Measurements from ENCODE around the gene ABHD13.

ABHD13 gene

DNA sequence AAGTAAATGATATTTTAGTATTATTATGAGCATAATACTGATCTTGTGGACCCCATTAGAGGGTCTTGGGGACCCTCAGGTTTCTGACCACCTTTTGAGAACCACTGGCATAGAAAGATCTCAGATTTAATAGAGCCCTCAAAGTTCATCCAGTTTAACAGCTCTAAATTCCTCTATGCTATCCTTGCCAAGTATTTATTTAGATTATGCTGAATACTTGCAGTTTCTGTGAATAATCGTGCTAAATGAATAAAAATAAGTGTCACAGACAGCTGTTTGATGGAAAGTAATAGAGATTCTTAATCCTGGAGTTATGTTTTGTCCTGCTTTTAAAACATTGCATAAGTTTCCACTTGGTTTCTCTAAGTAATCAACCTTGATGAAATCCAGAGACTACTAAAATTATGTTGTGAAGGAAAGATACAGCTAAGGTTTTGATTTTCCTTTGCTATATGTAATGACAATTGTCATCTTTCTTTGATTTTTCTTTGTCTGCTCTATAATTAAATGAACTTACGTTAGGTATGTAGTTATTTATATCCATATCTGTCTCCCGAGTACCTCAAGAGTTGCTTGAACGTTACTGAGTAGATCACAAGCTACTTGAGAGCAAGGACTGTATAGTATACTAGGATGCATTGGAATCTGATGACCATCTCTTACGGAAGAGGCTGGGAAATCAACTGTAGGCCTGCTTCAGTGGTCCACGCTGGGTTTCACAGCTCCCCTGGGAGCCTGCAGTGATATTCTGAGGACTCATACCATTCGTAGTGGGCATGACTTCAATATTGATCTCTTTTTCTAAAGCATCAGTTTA, 5.7 kb downstream of the ABHD13 start:
- DNase-seq (ENCODE audit: low spot score), result no peak
- TF ChIP-seq CTCF (IDR thresholded peaks at IDR 0.05), result no peak
- Histone ChIP-seq H3K27ac (no peak overlapping the region), H3K4me3 (no peak overlapping the region)

DNA sequence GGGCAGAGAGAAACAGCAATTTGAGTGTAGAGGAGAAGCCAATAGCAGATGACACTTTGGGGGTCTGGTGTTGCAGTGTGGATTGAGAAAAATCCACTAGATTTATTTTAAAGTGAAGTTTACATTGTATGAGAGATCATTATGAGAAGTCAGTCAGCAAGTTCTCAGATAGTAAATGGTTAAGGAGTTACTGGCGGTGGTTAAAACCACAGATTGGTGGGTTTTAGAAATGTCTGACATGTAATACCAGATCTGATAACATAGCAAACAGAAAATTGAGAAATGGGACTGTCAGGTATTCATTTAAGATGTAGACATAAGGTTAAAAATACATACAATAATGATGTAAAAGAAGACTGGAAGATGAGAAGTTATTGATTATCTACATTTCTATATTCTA, 7.2 kb downstream of the ABHD13 start:
- no peak for DNase-seq (ENCODE audit: low spot score)
- no peak for TF ChIP-seq CTCF (IDR thresholded peaks at IDR 0.05)

GRCh38 chr13:108226184-108226583, 8.0 kb downstream of the ABHD13 start:
- no peak for DNase-seq (ENCODE audit: low spot score)
- no peak for TF ChIP-seq CTCF (IDR thresholded peaks at IDR 0.05)
- H3K4me3 ChIP-seq, result no peak overlapping the region
- H3K27ac ChIP-seq, result no peak overlapping the region

More for the DNA sequence above, 7.2 kb downstream of the ABHD13 start:
- Histone ChIP-seq H3K27ac (no peak overlapping the region), H3K4me3 (no peak overlapping the region)

DNA sequence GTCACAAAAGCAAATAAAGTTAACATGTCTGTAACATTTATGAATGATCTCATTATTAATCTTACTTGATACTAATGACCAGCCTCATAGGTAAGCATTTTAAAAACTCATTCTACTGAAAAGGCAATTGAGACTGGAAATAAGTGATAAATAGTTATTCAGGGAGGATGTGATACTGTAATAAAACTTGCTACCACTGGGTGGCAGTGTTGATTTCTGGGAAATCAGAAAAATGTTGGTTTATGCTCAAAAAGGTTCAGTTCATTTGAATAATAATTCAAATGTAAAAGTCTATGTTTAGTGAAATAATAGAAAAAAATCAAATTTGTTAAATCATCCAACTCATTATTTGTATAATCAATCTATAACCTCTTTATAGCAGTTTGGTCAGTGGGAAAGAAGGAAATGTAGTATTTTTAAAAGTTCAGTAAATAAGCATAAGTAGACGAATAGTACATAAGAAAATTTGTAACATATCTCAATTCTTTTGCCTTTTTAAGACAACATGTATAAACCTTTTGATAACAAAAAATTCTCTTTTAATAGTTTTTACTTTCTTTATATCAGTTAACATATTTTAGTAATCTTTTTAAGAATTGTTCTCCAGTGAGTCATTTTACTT, 9.6 kb downstream of the ABHD13 start:
- no peak for TF ChIP-seq CTCF (IDR thresholded peaks at IDR 0.05)
- no peak overlapping the region for H3K27ac ChIP-seq
- DNase-seq (ENCODE audit: low spot score), result no peak
- no peak overlapping the region for H3K4me3 ChIP-seq

DNA sequence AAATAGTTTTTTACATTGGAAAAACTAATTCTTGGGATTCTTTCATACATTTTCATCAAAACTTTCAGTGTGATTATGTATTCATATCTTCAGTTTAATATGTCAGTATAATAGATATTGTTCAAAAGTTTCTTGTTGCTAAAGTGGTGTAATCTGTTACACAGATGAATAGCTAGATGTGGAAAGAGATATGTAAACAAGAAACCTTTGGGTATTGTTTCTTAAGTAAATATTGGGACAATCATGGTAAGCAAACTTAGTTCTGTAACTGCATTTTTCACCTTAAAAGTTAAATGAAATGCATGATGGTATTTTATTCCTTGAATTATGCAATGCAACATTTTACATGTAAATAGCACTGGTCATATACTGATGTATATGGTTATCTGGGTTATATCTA, 12.2 kb downstream of the ABHD13 start:
- DNase-seq (ENCODE audit: low spot score), result no peak
- H3K4me3 ChIP-seq, result no peak overlapping the region
- no peak for TF ChIP-seq CTCF (IDR thresholded peaks at IDR 0.05)
- no peak overlapping the region for H3K27ac ChIP-seq

DNA sequence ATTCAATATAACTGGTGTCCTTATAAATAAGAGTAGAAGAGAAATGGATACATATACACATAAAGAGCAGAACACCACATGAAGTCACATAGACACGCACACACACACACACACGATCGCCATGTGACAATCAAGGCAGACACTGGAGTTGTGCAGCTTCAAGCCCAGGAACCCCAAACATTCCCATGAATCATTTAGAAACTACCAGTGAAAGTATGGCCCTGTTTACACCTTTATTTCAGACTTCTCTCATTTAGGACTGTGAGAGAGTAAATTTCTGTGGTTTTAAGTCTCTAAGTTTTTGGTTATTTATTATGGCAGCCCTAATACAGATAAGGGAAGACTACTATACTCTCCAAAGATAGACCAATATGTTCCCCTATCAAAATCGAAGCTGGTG, 31.0 kb downstream of the ABHD13 start:
- DNase-seq (ENCODE audit: low spot score), result no peak
- no peak for TF ChIP-seq CTCF (IDR thresholded peaks at IDR 0.05)
- Histone ChIP-seq H3K27ac (no peak overlapping the region), H3K4me3 (no peak overlapping the region)

DNA sequence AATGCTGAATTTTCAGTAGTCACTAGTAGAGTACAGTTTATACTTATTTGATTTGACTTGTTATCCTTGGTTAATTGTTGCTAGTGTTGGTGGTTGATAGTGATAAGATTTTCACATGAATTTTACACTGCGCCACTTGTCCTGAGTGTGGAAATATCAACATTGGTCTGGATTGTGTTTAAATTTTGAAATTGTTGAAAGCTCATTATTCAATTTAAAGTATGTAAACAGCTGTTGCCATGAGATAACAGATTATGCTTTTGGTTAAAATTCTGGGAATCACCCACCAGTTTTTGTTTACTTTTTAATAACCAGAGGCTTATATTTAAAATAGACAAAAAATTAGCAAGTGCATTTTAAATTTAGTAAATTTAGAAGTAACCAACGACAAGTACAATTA, 39.1 kb downstream of the ABHD13 start:
- no peak overlapping the region for H3K27ac ChIP-seq
- TF ChIP-seq CTCF (IDR thresholded peaks at IDR 0.05), result no peak
- H3K4me3 ChIP-seq, result no peak overlapping the region
- no peak for DNase-seq (ENCODE audit: low spot score)
